Right lobe of liver (tissue), 4 donors: ENCODE measurements around the gene ZNF384.

Experiments used
- POLR2A ChIP-seq: fragments of 450-650 bp; IDR thresholded peaks from one replicate; pipeline ENCODE4 v1.6.1; 2017; ENCODE audit warnings: antibody characterized with exemption, mild to moderate bottlenecking
- TF ChIP-seq, protein P1 (sequence below), 4 donors: fragments of 200-600 bp in 3 of 4; fragments of 450-650 bp in 1 of 4; IDR thresholded peaks; one replicate each; pipeline versions ENCODE4 v1.5.1 to v1.8.0; 2016 to 2022; ENCODE audit warnings: antibody characterized with exemption in 4 of 4, mild to moderate bottlenecking in 2 of 4
- donor health status: DM: no; HTN: no; CAD: no.
- donor health status: DM: no; HTN: no; CAD: no.
- donor health status: DM: no; HTN: yes; CAD: no.

DNA sequence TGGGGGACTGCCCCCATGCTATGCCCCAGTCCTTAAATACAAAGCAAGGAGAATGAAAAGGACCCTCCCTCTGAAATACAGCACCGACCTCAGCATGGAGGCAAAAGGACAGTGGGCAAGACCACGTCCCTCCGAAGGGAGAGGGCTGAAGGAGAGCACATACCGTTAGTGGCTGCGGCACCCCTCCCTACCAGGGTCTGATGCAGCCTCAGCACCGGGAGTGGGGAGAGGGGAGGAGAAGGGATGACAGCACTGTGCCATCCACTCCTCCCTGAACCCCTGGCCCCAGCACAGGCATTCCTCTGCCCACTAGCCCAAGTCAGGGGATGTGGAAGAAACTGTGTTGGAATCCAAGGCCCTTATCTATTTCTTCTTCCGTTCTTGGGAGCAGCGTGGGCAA lies 38.3 kb downstream of the ZNF384 start:
- TF ChIP-seq, protein P1, sequence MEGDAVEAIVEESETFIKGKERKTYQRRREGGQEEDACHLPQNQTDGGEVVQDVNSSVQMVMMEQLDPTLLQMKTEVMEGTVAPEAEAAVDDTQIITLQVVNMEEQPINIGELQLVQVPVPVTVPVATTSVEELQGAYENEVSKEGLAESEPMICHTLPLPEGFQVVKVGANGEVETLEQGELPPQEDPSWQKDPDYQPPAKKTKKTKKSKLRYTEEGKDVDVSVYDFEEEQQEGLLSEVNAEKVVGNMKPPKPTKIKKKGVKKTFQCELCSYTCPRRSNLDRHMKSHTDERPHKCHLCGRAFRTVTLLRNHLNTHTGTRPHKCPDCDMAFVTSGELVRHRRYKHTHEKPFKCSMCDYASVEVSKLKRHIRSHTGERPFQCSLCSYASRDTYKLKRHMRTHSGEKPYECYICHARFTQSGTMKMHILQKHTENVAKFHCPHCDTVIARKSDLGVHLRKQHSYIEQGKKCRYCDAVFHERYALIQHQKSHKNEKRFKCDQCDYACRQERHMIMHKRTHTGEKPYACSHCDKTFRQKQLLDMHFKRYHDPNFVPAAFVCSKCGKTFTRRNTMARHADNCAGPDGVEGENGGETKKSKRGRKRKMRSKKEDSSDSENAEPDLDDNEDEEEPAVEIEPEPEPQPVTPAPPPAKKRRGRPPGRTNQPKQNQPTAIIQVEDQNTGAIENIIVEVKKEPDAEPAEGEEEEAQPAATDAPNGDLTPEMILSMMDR (IDR thresholded peaks at IDR 0.05) = no peak
- no peak for TF ChIP-seq POLR2A
